Measurements from ENCODE around the gene ZDHHC18.
"Not testable (repeated sequence)": the region's sequence is repeated elsewhere in the genome, so short reads cannot be mapped to it uniquely, and the experiment has no call there.

Gene ZDHHC18

DNA sequence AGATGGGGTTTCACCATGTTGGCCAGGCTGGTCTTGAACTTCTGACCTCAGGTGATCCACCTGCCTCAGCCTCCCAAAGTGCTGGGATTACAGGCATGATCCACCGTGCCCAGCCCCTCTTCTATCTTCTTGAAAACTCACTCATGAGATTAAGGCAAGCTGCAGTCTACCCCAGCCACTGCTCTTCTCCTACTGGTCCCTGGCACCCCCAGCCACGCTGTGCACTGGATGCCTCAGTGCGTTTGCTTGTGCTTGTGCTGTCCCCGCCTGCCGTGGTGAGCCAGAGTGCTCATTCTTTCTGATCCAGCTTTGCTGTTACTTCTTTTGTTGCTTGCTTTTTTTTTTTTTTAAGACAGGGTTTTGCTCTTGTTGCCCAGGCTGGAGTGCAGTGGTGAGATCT lies 11.2 kb downstream of the ZDHHC18 start:
- not testable (repeated sequence) for DNase-seq

DNA sequence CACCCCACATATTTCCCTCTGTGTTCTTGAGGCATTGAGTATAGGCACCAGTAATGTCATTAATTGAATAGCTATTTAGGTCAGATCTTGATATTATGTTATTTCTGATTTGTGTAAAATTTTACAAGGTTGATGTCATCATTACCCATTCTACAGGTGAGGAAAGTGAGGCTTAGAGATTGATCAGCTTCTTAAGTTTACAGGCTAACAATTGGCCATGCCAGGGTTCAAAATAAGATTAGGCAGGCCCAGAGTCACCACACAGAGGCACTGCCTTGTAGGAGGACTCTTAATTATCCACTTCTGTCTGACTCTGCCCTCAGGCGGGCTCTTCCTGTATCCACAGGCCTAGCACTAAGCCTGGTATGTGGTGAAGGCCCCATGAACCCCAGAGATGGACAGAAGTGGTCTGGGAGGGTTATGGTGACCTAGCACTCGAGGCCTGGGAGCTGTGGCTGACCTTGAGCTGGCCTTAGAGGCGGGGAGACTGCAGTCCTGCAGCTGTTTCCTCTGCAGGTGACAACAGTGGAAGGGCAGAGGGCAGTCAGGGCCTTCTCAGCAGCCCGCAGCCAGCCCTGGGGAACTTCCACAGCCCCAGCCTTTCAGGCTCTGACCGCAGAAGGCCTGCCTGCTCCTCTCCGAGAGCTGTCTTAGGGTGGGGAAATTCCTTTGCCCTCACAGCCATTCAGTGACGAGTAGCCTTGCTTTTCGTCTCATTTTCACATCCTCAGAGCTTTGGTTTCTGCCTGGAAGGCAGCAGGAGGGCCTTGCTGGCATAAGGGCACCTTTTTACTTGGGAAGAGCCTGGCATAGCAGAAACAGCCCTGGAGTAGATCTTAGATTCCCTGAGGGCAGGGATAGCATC lies 12.2 kb downstream of the ZDHHC18 start:
- DNase-seq = no peak

DNA sequence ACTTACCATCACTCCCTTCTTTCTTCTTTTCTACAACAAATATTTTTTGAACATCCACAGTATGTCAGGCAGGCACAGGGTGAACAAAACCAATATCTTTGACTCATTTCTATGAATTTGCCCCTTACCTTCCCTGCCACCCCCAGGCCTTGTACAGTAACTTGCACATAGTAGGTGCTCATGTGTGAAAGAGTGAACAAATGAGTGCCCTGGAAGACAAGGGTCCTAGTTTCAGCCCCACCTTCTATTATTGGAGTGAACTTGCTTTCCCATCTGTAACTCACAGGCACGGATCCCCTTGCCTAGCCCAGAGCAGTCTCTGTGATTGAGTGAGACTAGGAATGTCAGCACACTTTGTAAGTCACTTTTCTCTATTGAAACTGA lies 12.8 kb downstream of the ZDHHC18 start:
- DNase-seq = no peak

- no peak for DNase-seq
Observed at GRCh38 chr1:26839779-26840178, 13.3 kb downstream of the ZDHHC18 start.

DNA sequence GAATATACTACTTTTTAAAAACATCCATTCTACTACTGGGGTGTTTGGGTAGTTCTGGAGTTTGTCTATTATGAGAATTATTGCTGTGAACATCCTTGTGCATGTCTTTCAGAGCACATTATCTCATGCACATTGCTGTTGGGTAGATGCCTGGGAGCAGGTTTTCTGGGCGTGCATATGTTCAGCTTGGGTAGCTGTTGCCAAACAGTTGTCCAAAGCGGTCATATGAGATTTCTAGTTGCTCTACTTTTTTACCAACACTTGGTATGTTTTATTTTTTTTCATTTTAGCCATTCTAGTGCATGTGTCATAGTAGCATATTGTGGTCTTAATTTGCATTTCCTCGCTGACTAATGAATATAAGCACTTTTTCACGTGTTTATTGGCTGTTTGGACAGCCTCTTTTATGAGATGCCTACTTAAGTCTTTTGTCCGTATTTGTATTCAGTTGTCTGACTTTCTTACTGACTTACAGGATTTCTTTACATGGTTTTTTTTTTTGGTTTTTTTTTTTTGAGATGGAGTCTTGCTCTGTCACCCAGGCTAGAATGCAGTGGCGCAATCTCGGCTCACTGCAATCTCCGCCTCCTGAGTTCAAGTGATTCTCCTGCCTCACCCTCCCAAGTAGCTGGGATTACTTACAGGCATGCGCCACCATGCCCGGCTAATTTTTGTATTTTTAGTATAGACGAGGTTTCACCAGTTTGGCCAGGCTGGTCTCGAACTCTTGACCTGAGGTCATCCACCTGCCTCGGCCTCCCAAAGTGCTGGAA lies 18.1 kb downstream of the ZDHHC18 start:
- DNase-seq = no peak

- not testable (repeated sequence) for DNase-seq
Observed at GRCh38 chr1:26847826-26848225, 21.3 kb downstream of the ZDHHC18 start.

DNA sequence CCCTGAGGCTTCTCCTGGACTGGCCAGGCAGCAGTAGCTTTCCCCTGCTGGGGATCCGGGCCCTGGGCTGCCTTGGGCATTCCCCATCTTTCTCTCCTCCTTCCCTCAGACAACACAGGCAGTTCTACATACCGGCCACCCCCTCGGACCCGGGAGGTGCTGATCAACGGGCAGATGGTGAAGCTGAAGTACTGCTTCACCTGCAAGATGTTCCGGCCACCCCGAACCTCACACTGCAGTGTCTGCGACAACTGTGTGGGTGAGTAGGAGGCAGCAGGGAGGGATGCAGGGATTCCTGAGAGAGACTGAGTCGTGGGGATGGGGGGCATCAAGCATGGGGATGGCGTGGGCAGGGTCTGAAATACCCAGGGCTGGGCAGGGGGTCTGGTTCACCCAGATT lies 22.0 kb downstream of the ZDHHC18 start:
- no peak for DNase-seq

DNA sequence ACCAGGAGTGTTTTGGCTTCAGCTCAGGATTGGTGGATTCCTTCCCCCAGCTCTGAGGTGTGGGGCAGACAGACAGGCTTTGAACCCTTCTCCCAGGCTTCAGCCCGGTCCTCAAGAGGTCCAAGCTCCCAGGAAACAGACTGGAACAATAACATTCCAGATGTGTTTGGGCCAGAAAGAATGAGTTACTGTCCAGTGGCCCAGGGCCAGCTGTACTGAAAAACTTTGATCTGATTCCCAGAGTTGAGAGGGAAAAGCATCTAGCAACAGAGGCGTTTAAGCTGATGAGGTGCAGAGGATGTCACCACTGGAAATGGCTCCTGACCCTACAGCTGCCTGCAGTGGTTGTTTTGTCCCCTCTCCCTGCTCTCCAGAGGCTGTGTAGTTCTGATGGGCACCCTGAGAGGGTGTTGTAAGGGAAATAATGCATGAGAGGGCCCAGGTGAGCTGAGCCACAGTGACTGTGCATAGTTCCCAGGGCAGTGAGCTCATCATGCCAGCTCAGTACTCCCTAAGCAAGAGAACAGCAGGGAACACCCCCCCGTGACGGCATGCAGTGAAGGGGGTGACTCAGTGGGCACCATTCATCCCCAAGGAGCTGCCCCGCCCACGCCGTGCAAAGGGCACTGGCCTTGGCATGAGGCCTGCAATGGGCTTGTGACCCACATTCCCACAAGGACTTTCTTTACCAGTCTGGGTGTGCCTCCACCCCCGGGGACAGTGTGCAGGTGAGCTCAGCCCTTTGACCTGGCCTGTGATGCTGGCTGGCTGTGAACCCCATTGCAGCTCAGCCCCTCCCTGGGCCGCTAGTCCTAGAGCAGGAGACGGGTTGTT lies 22.7 kb downstream of the ZDHHC18 start:
- no peak for DNase-seq

GRCh38 chr1:26851106-26851684 lies 24.7 kb downstream of the ZDHHC18 start:
- no peak for DNase-seq

DNA sequence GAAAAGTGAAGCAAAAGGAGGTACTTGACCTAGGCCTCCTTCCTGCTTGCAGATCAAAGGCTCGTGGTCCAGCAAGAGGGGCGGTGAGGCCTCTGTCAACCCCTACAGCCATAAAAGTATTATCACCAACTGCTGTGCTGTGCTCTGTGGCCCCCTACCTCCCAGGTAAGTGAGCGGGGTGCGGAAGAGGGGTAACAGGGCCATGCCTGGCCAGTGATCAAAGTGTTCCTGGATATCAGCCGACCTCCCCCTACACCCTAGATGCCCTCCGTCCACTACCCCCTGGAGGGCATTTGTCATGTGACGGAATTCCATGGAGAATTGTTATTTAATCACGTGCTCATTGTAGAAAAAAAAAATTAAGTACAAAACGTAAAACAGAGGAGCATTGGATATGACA lies 26.2 kb downstream of the ZDHHC18 start:
- DNase-seq = no peak

- peak; percentile 88 for DNase-seq
Observed at GRCh38 chr1:26853156-26853555, 26.7 kb downstream of the ZDHHC18 start.

GRCh38 chr1:26853600-26853999 lies 27.1 kb downstream of the ZDHHC18 start:
- no peak for DNase-seq

DNA sequence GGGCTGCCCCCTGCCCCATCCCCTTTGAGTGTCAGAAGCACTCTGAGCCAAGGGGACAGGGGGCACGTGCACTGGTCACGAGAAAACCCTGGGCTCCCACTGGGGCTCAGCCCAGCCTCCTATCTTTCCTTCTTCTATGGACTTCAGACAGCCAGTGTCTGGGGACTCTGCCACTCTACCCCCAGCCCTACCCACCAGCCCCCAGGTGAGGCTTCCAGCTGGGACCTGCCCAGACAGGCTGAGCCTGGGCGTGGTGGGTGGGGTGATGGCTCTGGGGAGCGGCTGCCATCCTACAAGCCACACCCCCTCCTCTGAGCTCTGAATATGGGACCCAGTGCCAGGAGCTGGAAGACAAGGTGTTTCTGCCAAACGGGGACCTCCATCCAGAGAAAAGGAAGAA lies 28.4 kb downstream of the ZDHHC18 start:
- peak; percentile 49 for DNase-seq

DNA sequence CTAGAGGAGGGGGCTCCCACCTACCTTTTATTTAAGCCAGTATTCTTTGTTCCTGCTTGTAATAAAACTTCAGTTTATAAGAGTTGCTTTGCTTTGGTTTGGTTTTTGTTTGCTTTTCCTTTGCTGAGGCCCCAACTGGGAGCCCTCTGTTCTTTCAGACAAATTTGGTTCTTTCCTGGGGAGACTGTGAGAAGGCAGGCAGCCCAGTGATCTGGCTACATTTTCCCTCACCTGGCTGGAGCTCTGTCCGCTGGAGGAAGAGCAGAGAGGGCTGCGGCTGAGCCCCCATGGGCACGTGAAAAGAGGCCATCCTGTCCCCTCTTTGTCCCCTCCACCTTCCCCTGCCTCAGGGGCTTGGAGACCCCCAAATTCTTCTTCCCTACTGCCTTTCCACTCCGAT lies 29.1 kb downstream of the ZDHHC18 start:
- no peak for DNase-seq

GRCh38 chr1:26856181-26856580 lies 29.7 kb downstream of the ZDHHC18 start:
- DNase-seq = no peak

DNA sequence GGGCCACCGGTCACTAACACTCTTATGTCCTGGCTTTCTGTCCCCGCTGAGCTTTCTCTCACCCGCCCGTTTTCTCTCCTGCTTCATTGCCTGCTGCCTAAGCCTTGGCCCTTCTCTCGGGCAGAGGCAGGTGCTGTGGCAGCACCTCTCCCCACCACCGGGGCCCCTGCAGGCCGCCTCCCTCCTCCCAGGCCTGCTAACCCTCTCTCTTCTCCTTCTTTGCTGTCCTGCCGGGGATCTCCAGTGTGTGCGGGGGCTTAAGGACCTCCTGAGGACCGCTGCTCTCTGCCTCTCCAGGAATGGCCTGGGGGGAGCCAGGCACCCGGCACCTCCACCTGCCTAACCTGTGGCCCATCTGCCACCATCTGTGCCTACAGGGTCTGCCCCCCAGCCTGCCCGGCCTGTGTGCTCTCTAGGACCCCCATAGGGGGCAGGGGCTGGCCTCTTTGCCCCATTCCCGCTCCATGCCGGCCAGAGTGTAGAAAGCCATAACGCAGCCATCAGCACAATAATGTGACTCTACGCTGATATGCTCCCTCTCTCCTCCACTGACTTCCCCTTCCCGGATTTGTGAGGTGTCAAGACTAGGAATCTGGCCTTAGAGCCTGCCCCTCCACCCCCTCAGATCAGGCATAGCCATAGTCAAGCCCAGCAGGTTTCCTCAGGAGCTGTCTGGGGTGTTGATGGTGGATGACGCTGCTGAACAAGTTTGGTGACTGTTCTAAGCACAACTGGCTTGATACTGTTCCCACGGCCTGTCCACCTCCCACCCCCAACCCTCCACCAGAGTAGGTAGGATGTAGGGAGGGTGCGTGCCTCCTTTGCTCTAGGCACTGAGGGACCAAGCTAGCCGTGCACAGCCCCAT lies 30.3 kb downstream of the ZDHHC18 start:
- no peak for DNase-seq

- DNase-seq = no peak
Observed at GRCh38 chr1:26857473-26858060, 31.1 kb downstream of the ZDHHC18 start.

DNA sequence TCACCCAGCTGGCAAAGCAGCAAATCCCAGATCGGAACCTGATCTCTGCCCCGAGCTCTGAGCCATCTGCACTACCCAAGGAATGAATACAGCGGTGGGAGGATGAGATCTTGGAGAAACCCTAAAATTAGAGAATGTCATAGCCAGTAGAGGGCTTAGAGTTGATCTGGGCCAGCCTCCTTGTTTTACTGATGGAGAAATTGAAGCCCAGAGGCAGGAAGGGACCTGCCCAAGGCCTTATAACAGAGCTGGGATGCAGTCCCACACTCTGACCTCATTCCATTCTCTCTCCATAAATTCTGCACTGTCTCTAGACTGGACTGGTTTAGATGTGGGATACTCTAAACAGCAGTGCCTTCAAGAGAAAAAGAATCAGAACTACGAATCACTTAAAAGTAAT lies 31.7 kb downstream of the ZDHHC18 start:
- no peak for DNase-seq

- DNase-seq = no peak
Observed at GRCh38 chr1:26858891-26859640, 32.6 kb downstream of the ZDHHC18 start.

GRCh38 chr1:26861286-26861701 lies 34.8 kb downstream of the ZDHHC18 start:
- DNase-seq = no peak

DNA sequence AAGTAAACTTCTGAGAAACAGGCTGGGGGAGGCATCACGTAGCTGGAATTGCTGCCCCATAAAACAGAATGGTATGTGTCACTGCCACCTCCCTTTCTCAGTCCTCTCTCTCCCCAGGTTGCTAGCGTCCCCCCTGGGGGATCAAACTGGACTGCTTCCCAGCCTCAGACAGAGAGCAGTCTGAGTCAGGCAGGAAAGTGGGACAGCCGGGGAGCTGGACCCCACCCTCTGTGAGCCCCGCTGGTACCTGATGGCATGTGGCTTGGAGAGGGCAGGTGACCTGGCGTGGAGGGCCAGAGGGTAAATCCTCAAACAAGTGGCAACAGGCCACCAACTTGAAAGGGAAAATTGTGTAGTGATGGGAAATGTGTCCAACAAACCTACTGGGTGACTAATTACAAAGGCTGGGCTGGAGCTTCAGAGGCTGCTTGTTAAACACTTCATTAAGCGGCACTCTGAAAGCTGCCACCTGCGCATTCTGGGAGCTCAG lies 35.4 kb downstream of the ZDHHC18 start:
- no peak for DNase-seq
